H1 (cell line): ENCODE data around the gene SS18. TPM values are rescaled to one million over a fixed set of nuclear protein-coding genes. Genes with fewer than 3 reads are reported as not detected.

Experiments
- CTCF ChIA-PET: fragments of 300-600 bp; sonication (Branson Sonifier 250); formaldehyde crosslinking; loops from one replicate; lab custom pipeline; 2021; ENCODE audit not compliant: partially characterized antibody; lab: Charles Lee
- POLR2A ChIA-PET: fragments of 300-600 bp; sonication (Branson Sonifier 250); formaldehyde crosslinking; loops from one replicate; lab custom pipeline; 2021; ENCODE audit warnings: inconsistent platforms; ENCODE audit not compliant: partially characterized antibody; lab: Charles Lee
- DNase-seq, 2 experiments: peaks; one replicate each; pipeline versions ENCODE4 v3.0.0 to v3.0.0-alpha.2; 2010 to 2022; ENCODE audit warnings: low spot score in 2 of 2, low read depth in 1 of 2, mixed read lengths in 1 of 2
- FAIRE-seq: peaks from 2 replicates; lab custom pipeline; 2011; peaks lifted over from hg19 to GRCh38; lab: Jason Lieb, UNC
- H2AFZ ChIP-seq: 2 replicates; pipeline ENCODE4 v1.8.1; 2012; ENCODE audit warnings: low read length, inconsistent platforms
- H2AK5ac ChIP-seq: 2 replicates; pipeline ENCODE4 v1.6.1; 2013; ENCODE audit warnings: low read depth, low read length
- H2BK120ac ChIP-seq: replicated peaks from 2 replicates; pipeline ENCODE3; 2013; ENCODE audit warnings: low read depth, low read length, inconsistent platforms
- H2BK12ac ChIP-seq: 2 replicates; pipeline ENCODE4 v1.6.1; 2013; ENCODE audit warnings: low read depth, low read length
- H2BK15ac ChIP-seq: 2 replicates; pipeline ENCODE4 v1.6.1; 2013; ENCODE audit warnings: low read length
- H2BK20ac ChIP-seq: 2 replicates; pipeline ENCODE4 v1.6.1; 2013; ENCODE audit warnings: low read length
- H2BK5ac ChIP-seq: 2 replicates; pipeline ENCODE4 v1.6.1; 2013; ENCODE audit warnings: low read depth, low read length
- H3K14ac ChIP-seq: 2 replicates; pipeline ENCODE4 v1.6.1; 2013; ENCODE audit warnings: inconsistent platforms; ENCODE audit not compliant: insufficient read length
- H3K18ac ChIP-seq: 2 replicates; pipeline ENCODE4 v1.6.1; 2013; ENCODE audit warnings: low read length; ENCODE audit errors: extremely low read depth
- H3K23ac ChIP-seq: 2 replicates; pipeline ENCODE4 v1.6.1; 2013; ENCODE audit warnings: inconsistent platforms; ENCODE audit not compliant: insufficient read length
- H3K23me2 ChIP-seq: 2 replicates; pipeline ENCODE4 v1.6.1; 2013; ENCODE audit warnings: low read depth, low read length
- H3K27ac ChIP-seq: 2 replicates; pipeline ENCODE4 v1.6.1; 2011; ENCODE audit warnings: low read depth, low read length, inconsistent platforms
- H3K27me3 ChIP-seq, 4 experiments: replicated peaks in 1 of 4; 1 replicate in 1 of 4; 2 replicates in 3 of 4; pipeline versions ENCODE4 v1.6.1 to v1.8.1; 2011 to 2013; ENCODE audit warnings: low read length in 3 of 4, mild to moderate bottlenecking in 3 of 4, inconsistent platforms in 2 of 4, mixed read lengths in 2 of 4, moderate library complexity in 1 of 4; ENCODE audit not compliant: control insufficient read depth in 3 of 4, insufficient read depth in 3 of 4; ENCODE audit errors: extremely low read depth in 1 of 4
- H3K36me3 ChIP-seq, 4 experiments: 2 replicates each; pipeline versions ENCODE4 v1.6.1 to v1.8.1; 2011 to 2013; ENCODE audit warnings: mild to moderate bottlenecking in 4 of 4, low read length in 3 of 4, moderate library complexity in 2 of 4, control low read depth in 1 of 4, inconsistent platforms in 1 of 4; ENCODE audit not compliant: insufficient read depth in 4 of 4, control insufficient read depth in 2 of 4
- H3K4ac ChIP-seq: replicated peaks from 2 replicates; pipeline ENCODE3; 2013; ENCODE audit warnings: low read length, low read depth, mixed read lengths, inconsistent platforms; ENCODE audit not compliant: insufficient read length
- H3K4me1 ChIP-seq, 4 experiments: replicated peaks in 1 of 4; 1 replicate in 1 of 4; 2 replicates in 3 of 4; pipeline versions ENCODE4 v1.6.1 to v1.8.1; 2011 to 2013; ENCODE audit warnings: low read length in 3 of 4, inconsistent platforms in 2 of 4, mixed read lengths in 1 of 4; ENCODE audit not compliant: insufficient read depth in 4 of 4, control insufficient read depth in 3 of 4
- H3K4me2 ChIP-seq, 2 experiments: 2 replicates each; pipeline versions ENCODE4 v1.6.1 to v1.8.1; 2011 to 2013; ENCODE audit warnings: low read depth in 2 of 2, low read length in 2 of 2, control low read depth in 1 of 2, inconsistent platforms in 1 of 2, mild to moderate bottlenecking in 1 of 2; ENCODE audit not compliant: insufficient read depth in 1 of 2
- H3K4me3 ChIP-seq, 4 experiments: fragments of 200-600, 300-600 bp in 1 of 4; sonication (generic), shearing (Covaris generic), sonication (Bioruptor Twin) in 1 of 4; 2 replicates each; pipeline versions ENCODE4 v1.5.1 to v1.8.1; 2011 to 2016; ENCODE audit warnings: low read length in 4 of 4, low read depth in 3 of 4, control low read depth in 2 of 4, inconsistent platforms in 2 of 4, mild to moderate bottlenecking in 2 of 4, mixed read lengths in 1 of 4, moderate library complexity in 1 of 4; ENCODE audit not compliant: insufficient read depth in 2 of 4; ENCODE audit errors: extremely low read depth in 1 of 4
- H3K56ac ChIP-seq: replicated peaks from 2 replicates; pipeline ENCODE3; 2013; ENCODE audit warnings: low read depth, mild to moderate bottlenecking, mixed read lengths, low read length, inconsistent platforms; ENCODE audit not compliant: insufficient read length
- H3K79me1 ChIP-seq: 2 replicates; pipeline ENCODE4 v1.6.1; 2013; ENCODE audit warnings: low read depth, low read length, control low read depth
- H3K79me2 ChIP-seq, 2 experiments: 2 replicates each; pipeline versions ENCODE4 v1.6.1 to v1.8.1; 2012 to 2013; ENCODE audit warnings: low read length in 2 of 2, mild to moderate bottlenecking in 2 of 2, inconsistent platforms in 1 of 2; ENCODE audit not compliant: insufficient read depth in 2 of 2, control insufficient read depth in 1 of 2
- H3K9ac ChIP-seq, 4 experiments: replicated peaks in 1 of 4; 1 replicate in 1 of 4; 2 replicates in 3 of 4; pipeline versions ENCODE4 v1.6.1 to v1.8.1; 2011 to 2013; ENCODE audit warnings: low read depth in 3 of 4, low read length in 3 of 4, control low read depth in 2 of 4, mild to moderate bottlenecking in 2 of 4, moderate library complexity in 2 of 4, inconsistent platforms in 1 of 4; ENCODE audit errors: extremely low read depth in 1 of 4
- H3K9me3 ChIP-seq, 2 experiments: 2 replicates each; pipeline versions ENCODE4 v1.6.1 to v1.8.1; 2012 to 2013; ENCODE audit warnings: mild to moderate bottlenecking in 2 of 2, moderate library complexity in 2 of 2, control low read depth in 1 of 2, inconsistent platforms in 1 of 2, low read depth in 1 of 2, low read length in 1 of 2, mixed read lengths in 1 of 2; ENCODE audit not compliant: insufficient read depth in 2 of 2
- H4K20me1 ChIP-seq, 2 experiments: replicated peaks in 1 of 2; 2 replicates each; pipeline versions ENCODE3 to v1.8.1; 2011 to 2013; ENCODE audit warnings: inconsistent platforms in 2 of 2, low read length in 2 of 2, mild to moderate bottlenecking in 1 of 2; ENCODE audit not compliant: insufficient read depth in 2 of 2, control insufficient read depth in 1 of 2
- H4K5ac ChIP-seq: 2 replicates; pipeline ENCODE4 v1.6.1; 2013; ENCODE audit warnings: low read length, low read depth, mixed read lengths, inconsistent platforms; ENCODE audit not compliant: insufficient read length
- H4K8ac ChIP-seq: 2 replicates; pipeline ENCODE4 v1.8.0; 2013; ENCODE audit warnings: mild to moderate bottlenecking, moderate library complexity, low read length, inconsistent platforms; ENCODE audit not compliant: insufficient read depth; ENCODE audit errors: extremely low read depth
- H4K91ac ChIP-seq: replicated peaks from 2 replicates; pipeline ENCODE3; 2013; ENCODE audit warnings: low read length, mixed read lengths, inconsistent platforms; ENCODE audit not compliant: insufficient read length
- ASH2L ChIP-seq: fragments of 200-600, 300-600 bp; sonication (generic); IDR thresholded peaks from one replicate; pipeline ENCODE4 v1.7.1; 2017; ENCODE audit warnings: low read length
- ATF2 ChIP-seq: IDR thresholded peaks from 2 replicates; pipeline ENCODE4 v1.6.1; 2012; ENCODE audit warnings: low read length, inconsistent platforms
- BCL11A ChIP-seq, 2 experiments: IDR thresholded peaks; one replicate each; pipeline ENCODE4 v1.6.1; 2011; ENCODE audit warnings: low read depth in 2 of 2, low read length in 2 of 2, mild to moderate bottlenecking in 2 of 2
- CREB1 ChIP-seq: IDR thresholded peaks from 2 replicates; pipeline ENCODE4 v1.6.1; 2012; ENCODE audit warnings: inconsistent platforms
- FOSL1 ChIP-seq: IDR thresholded peaks from 2 replicates; pipeline ENCODE4 v1.6.1; 2011; ENCODE audit warnings: mild to moderate bottlenecking, low read depth, low read length, moderate library complexity; ENCODE audit not compliant: insufficient read depth
- MAFK ChIP-seq: IDR thresholded peaks from 2 replicates; pipeline ENCODE4 v1.6.1; 2012; ENCODE audit warnings: low read depth, mild to moderate bottlenecking, improper control_type of control experiment, low read length
- MAX ChIP-seq: IDR thresholded peaks from 2 replicates; pipeline ENCODE4 v1.6.1; 2012; ENCODE audit warnings: inconsistent platforms
- NRF1 ChIP-seq: IDR thresholded peaks from 2 replicates; pipeline ENCODE4 v1.6.1; 2011; ENCODE audit warnings: mild to moderate bottlenecking, low read depth, low read length, improper control_type of control experiment
- PHF8 ChIP-seq: fragments of 200-600 bp; sonication (generic); conservative IDR thresholded peaks from 2 replicates; pipeline ENCODE4 v1.7.1; 2012; ENCODE audit warnings: low read depth, mild to moderate bottlenecking, inconsistent platforms, low read length, moderate library complexity
- RFX5 ChIP-seq: IDR thresholded peaks from 2 replicates; pipeline ENCODE4 v1.6.1; 2011; ENCODE audit warnings: low read depth, low read length, improper control_type of control experiment, borderline replicate concordance
- SP4 ChIP-seq: IDR thresholded peaks from 2 replicates; pipeline ENCODE4 v1.6.1; 2012; ENCODE audit warnings: low read length, inconsistent platforms
- USF2 ChIP-seq: IDR thresholded peaks from 2 replicates; pipeline ENCODE4 v1.6.1; 2011; ENCODE audit warnings: low read length, improper control_type of control experiment
- WGBS, 2 experiments: shearing (Covaris generic) in 1 of 2; methylation state at CpG; one replicate each; pipeline versions ENCODE4 v1.1.6 to v1.1.7; 2013 to 2015; ENCODE audit warnings: low lambda C conversion rate in 2 of 2, mixed read lengths in 2 of 2, inconsistent platforms in 1 of 2, low coverage in 1 of 2, missing lambda C conversion rate in 1 of 2; ENCODE audit not compliant: insufficient replicate concordance in 2 of 2, insufficient coverage in 1 of 2, insufficient read length in 1 of 2; ENCODE audit errors: extremely low coverage in 1 of 2, missing lambda C conversion rate in 1 of 2; 5-methylcytosine and 5-hydroxymethylcytosine counted together
- polyA plus RNA-seq, 7 experiments: library from polyadenylated mRNA; depleted of rRNA in 3 of 7; stranded (reverse) in 5 of 7; unstranded in 2 of 7; fragments of >200 nt in 5 of 7; fragments of 200-250 nt in 2 of 7; gene quantifications; 1 replicate in 5 of 7; 2 replicates in 1 of 7; 4 replicates in 1 of 7; pipeline versions ENCODE4 v1.2.1 to v1.2.3, GENCODE V29; 2011 to 2013; ENCODE audit warnings: missing spikeins in 2 of 7, mixed read lengths in 2 of 7
- total RNA-seq: library from RNA; stranded (reverse); fragmentation: NEBNext Ultra II Directional; extraction: Animal tissue kit (Norgen Biotek cat#: 25700); gene quantifications from 2 replicates; pipeline ENCODE4 v1.2.1, GENCODE V29; 2021

Gene SS18
- total and polyA plus RNA-seq, 2 of the 8 experiments (the other 6 are each of a cell fraction or from before 2014, with no cell fraction given): 83.5 to 106 TPM

GRCh38 chr18:26004832-26005231, 85.6 kb downstream of the SS18 start:
- Histone ChIP-seq H3K4ac (no peak overlapping the region), H3K9ac (no peak overlapping the region), H4K8ac (no peak overlapping the region), H3K79me1 (no peaks in the 10 kb centered on the region), H4K5ac (no peak overlapping the region), H3K4me3 (no peak overlapping the region), H3K56ac (no peak overlapping the region), H3K18ac (no peak overlapping the region), H3K79me2 (no peaks in the 10 kb centered on the region), H2BK120ac (no peak overlapping the region), H2BK15ac (no peak overlapping the region), H2BK12ac (no peak overlapping the region), H2BK5ac (no peak overlapping the region), H3K36me3 (no peaks in the 10 kb centered on the region), H3K4me2 (no peak overlapping the region), H4K20me1 (no peaks in the 10 kb centered on the region), H3K14ac (no peak overlapping the region), H3K9me3 (no peaks in the 10 kb centered on the region), H3K27me3 (no peaks in the 10 kb centered on the region), H3K23ac (no peak overlapping the region), H4K91ac (no peak overlapping the region), H3K27ac (no peak overlapping the region), H2BK20ac (no peak overlapping the region), H2AFZ (no peak overlapping the region), H2AK5ac (no peak overlapping the region), H3K4me1 (no peaks in the 10 kb centered on the region), H3K23me2 (no peaks in the 10 kb centered on the region)
- 92% methylated on average over 13 of the region's 13 CpGs; no CpG with 5 or more reads in 1 of the 2 experiments for WGBS, 2 experiments
- FAIRE-seq (no peak), DNase-seq (no peak)
- ChIA-PET CTCF (interaction anchor here (0.7 to 3.0 kb wide), 3 partner anchors 11 to 30 kb away, joined by 3 to 7 read pairs (median 3); no protein-coding TSS in a partner anchor), POLR2A (interaction anchor here (1.3 kb wide), 1 partner anchor 9 kb away, joined by 5 read pairs; no protein-coding TSS in a partner anchor)
- no peak for TF ChIP-seq RFX5
- no peak for TF ChIP-seq SP4
- no peak for TF ChIP-seq MAFK
- TF ChIP-seq BCL11A (IDR thresholded peaks at IDR 0.05; ENCODE audit: low read depth in 2 of 2, low read length in 2 of 2): no peak
- no peak for TF ChIP-seq NRF1
- TF ChIP-seq ATF2: no peak
- TF ChIP-seq FOSL1: no peak
- TF ChIP-seq USF2: no peak
- no peak for TF ChIP-seq PHF8
- no peak for TF ChIP-seq ASH2L
- no peak for TF ChIP-seq CREB1
- no peak for TF ChIP-seq MAX
